GM21367 (cell line): ENCODE measurements around the gene SYNPR.

Experiments used
- ATAC-seq: cut with Tn5 transposase; IDR thresholded peaks from one replicate; pipeline ENCODE4 v1.9.1; 2021; ENCODE audit not compliant: unreplicated experiment

SYNPR gene

DNA sequence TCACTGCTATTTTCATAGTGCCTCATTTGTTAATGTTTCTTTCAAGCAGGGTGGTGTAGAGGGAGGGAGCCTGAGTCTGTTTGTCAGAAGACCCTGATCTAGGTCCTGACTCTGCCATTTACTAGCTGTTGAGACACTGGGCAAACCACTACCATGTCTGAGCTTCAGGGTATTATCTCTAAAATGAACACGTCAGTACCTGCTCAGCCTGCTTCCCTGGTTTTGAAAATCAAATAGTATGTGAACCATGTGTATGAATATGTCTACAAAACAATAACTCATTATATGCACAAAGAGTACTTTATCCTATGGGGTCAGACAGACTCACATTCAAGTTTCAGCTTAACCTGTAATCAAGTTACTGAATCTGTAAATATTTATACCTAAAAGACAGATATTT lies 25.1 kb downstream of the SYNPR start:
- ATAC-seq: no peak

DNA sequence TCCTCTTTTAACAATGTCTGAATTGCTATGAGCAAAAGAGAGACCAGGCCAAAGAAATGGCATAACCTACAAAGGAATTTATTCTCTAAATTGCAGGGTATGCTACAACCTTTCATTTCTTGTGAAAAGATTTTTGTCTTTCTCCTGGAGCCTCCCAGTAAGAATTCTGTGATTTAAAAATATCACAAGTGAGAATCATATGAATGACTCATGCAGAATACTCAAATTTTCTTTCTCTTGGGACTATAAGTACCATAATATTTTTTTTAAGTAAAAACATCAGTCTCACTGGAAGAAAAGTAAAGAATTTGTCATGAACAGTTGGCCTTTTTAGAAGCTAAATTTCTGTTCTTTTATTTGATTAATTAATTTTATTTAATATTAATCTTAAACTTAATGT lies 26.3 kb downstream of the SYNPR start:
- ATAC-seq: no peak

DNA sequence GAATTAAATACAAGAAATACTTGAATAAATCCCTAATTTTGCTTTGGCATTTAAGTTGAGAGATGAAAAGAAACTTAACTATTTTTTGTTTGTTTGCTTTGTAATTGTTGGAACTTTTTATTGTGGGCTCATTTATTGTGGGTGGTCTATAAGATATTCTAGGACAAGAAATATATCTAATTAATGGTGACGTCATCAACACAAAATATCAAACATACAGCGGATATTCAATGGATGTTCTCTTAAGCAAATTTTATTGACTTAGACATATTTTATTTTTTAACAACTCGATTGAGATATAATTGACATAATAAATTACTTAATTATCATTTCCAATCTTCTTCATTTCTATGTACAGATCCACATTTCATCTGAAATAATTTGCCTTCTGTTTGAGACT lies 30.0 kb downstream of the SYNPR start:
- ATAC-seq: no peak

DNA sequence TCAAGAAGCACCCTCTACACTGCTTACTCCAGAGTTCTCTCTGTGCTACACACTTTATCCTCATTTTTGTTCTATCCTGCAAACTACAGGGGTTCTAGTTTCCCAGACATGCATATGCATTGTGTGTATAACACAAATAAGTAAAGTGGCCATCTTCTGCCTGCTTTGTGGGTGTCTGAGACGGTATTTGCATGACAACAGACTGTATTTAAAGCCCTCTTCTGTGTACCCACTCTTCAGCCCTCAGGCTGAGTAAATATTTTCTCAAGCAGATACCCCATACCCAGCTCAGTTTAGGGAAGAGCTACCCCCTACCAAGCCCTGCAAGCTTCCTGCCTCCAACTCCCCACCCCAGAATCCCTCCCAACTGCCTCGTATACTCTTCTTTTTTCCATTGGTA lies 31.7 kb downstream of the SYNPR start:
- ATAC-seq: no peak

DNA sequence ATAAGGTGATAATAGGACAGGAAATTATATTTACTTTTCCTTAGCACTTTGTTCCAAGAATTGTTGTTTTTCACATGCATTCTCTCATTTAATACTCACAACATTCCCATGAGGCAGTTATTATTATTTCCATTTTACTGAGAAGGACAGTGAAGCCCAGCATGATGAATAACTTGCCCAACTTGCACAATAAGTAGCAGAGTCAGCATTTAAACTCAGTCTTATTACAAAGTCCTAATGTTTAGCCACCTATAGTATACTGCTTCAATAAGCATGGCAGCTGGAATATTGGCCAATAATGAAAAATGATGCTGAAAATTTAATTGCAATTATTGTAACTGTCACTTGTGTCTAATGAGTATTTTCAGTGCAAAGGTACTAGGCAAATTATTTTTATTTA lies 45.7 kb downstream of the SYNPR start:
- ATAC-seq: no peak

DNA sequence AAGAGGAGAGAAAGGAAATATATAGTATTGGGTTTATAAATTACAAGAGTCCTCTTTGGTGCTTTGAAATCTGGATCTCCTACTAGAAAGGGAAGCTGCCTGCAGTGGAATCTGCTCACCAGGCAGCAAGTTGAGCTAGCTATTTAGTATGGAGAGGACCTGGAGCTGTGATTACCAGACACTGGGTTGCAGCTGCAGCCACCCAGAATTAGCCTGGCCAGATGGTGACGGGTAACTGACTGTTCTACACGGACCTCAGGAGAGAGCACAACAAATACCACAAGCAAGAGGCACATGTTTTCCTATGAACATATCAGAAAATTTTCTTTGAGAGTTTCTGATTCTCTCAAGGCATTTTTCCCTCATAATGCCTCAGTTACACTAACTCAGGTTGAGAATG lies 46.5 kb downstream of the SYNPR start:
- ATAC-seq: no peak

DNA sequence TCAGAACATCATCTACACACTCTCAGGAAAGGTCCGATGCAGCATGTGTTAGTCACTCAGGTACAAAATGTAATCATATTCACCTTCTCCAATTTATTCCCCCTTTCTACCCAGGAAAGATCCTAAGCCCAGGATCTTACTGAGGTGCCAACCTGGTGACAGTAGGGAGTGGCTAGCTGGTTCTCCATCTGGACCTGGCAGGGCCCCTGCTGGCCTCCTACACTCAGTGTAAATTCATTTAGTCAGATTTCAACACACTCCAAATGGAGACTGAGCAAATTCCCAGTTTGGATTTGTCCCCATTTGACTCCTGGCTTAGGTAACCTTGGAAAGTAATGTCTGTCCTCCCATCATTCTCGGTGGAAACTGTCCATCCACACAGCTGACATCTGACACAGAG lies 47.3 kb downstream of the SYNPR start:
- no peak for ATAC-seq

DNA sequence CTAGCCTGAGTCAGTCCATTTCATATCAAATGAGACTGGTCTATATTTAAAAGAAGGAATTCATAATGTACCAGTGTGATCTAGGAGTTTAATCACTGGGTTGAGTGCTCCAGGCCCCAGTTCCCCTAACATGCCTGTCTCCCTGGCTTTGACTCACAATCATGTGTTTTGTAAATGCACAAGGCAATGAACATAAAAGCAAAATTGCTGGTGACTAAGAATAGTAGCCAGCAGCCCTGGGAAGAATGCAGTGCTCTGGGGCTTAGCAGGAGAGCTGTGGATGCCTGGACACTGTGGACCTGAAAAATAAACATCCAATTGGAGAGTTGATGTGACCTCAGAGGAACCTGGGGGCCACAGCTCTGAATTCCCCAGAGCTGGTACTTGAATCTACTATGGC lies 50.3 kb downstream of the SYNPR start:
- ATAC-seq: no peak

DNA sequence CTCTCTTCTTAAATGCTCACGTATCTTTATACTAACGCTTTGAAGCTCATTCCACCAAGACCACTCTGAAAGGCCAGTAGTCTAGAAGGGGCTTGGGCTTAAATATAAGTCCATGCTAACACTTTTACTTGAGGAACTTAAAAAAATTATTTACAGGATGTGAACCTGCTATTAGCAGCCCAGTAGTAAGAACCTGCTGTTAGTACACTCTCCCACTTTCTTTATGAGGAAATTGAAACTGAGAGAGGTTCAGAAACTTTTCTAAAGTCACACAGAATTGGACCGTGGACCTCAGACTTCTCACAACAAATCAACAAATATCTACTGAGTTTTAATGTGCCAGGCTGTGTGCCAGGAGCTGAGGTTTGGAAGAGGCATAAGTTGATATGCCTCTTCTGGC lies 53.4 kb downstream of the SYNPR start:
- no peak for ATAC-seq

DNA sequence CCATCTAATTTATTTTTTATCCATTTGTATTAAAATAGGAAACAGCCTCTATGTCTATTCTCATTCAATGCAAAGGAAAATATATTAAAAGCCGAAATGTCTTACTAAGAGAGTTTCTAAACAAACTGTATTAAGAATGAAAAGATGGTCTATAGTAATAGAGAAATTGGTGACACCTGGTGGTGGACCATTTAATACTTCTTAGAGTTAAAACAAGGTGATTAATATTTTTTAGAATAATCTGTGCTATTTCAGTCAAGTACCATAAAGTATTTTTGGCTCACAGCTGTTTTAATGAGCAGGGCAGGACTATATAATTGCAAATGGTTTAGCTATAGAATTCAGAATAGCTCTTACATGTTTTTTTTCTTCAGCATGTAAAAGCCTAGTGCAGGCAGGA lies 55.7 kb downstream of the SYNPR start:
- no peak for ATAC-seq

DNA sequence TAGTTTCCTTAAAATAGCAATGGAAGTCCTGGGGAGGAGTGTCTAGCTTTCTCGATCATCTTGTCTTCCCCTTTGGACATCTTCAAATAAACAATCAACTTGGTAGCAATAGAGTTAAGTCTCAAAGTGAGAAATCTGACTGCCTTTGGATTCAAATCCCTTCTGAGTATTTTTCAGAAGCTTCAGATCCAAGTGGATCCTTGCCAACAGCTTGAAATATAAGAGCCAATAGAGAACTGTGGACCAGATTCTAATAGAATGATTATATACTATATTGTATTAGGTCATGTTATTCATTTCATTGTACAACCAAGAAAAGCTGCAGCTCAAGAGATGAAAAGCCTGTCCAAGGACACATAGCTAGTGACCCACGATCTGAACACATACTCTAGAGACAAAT lies 60.2 kb downstream of the SYNPR start:
- no peak for ATAC-seq

DNA sequence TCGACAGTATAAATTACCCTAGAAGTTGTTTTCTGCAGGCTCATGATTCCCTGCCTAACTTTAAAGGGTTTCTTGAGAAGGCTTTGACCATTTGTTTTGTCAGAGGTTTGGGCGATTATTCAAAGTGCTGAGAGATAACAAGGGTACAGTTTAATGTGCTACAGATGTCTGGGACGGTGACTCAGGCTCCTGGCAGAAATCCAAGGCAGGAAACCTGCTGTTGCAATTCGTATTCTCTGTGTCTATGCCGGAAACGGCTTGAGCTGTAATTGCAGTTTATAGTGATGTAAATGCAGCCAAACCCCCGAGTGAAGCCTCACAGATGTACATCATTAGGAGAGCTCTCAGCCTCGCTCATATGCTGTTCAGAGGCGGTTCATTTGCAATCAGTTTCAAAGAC lies 65.6 kb downstream of the SYNPR start:
- no peak for ATAC-seq

DNA sequence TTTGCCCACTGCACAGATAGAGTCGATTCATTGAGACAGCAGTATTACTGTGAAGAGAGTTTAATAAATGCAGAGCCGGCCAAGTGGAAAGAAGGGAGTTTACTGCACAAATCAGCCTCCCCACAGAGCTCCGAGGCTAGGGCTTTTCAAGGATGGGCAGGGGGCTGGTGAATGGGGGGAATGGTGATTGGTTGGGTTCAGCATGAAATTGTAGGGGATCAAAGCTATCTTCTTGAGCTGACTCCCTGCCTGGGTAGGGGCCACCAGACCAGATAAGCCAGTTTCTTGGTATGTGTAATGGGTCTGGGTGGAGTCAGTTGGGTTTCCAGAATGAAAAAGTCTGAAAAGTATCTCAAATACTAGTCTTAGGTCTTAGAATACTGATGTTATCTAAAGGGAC lies 66.6 kb downstream of the SYNPR start:
- ATAC-seq: no peak

DNA sequence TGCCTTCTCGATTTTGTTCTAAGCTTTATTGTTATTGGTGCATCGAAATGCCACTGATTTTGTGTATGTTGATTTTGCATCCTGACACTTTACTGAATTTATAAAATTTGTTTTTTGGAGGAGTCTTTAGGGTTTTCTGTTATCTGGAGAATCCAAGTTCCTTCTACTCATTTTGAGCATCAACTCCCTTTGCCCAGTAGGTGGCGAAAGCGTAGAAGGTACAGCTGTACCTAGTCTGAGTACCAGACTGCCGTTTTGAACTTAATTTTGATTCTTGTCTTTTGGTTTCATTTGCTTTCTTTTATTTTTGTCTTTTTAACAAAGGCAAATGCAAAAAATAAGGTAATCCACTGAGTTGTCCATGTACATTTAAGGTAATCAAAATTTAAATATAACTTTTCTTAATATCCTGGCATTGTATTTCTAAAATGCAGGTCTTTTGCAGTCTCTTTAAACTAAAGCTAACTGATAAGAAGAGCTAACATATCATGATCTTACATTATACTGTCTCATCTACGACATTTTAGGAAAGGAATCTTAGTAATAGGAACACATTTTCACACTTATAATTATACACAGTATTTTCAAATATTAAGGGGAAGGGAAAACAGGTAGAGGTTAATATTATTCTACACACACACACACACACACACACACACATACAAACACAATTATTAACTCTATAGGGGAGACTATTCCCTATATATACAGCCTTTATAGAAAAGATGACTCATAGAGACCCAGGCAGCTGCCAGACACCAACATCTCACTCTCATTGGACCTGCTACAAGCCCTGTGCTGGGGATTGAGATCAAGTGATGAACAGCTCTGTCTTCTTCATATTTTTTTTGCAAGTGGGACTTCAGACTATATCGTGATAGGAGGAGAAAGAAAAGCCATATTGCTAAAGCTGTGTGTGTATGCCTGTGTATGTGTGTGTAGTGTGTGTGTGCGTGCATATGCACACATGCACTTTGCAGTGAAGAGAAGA lies 71.8 kb downstream of the SYNPR start:
- ATAC-seq: peak; percentile 88

DNA sequence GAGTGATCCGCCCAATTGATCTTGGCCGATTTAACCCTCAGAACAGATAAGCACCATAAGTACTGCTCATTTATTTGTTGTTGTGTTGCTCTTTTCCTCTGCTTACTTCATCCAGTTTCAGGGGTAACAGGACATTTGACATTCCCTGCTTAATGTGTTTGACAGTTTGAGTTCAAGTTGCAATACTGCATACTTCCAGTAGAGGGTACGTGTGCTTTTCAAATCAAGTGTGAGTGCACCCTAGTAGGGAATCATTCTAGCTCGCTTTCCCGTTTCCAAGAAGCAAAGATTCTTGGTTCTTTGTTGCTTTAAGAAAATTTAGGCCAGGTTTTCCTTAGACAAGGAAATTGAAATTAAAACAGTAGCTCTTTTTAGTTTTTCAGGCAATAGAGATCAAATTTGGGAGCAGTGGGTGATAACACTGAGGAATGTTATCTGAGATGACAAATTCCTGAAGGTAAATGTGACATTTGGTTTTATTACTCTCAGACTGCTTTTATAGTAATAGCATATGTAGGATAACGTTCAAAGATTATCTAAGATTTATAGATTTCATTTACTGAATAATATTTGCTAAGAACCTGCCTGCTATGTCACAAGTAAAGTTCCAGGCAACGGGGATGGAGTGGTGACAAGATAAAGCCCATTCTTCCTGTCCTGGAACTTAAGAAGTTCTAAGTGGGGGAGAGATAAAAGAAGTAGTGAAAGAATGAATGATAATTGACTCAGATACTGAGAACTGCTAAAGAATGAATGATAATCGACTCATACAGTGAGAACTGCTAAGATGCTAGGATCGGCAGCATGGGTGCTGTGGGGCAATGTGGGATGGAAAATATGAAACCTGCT lies 73.3 kb downstream of the SYNPR start:
- ATAC-seq: peak; percentile 77

DNA sequence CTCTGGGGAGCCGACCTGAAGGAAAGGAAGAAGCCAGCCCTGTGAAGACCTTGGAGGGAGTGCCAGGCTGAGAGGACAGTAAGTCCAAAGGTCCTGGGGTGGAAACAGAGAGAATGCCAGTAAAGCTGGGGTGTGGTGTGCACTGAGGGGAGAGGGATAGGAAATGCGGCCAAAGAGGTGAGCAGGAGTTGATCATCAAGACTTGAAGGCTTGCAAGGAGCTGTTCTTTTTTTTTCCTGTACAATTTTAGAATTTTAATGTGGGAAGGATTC lies 73.8 kb downstream of the SYNPR start:
- ATAC-seq: no peak

DNA sequence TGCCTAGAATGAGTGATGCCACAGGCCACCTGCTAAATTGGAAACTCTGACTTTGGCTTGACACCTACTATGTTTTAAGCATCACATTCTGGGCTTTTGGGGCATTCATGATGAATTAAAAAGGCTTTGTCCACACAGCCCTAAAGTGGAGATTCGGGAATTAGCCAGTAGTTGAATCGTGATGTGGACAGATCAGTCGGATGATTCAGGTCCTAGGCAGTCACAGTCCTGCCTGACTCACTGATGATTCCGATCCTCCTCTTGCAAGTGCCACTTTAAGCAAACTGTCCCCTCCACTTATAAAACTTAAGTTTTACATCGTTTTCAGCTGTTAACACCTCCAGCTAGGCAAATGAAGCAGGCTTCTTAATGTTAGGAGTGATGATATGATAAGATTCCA lies 75.3 kb downstream of the SYNPR start:
- ATAC-seq: no peak

DNA sequence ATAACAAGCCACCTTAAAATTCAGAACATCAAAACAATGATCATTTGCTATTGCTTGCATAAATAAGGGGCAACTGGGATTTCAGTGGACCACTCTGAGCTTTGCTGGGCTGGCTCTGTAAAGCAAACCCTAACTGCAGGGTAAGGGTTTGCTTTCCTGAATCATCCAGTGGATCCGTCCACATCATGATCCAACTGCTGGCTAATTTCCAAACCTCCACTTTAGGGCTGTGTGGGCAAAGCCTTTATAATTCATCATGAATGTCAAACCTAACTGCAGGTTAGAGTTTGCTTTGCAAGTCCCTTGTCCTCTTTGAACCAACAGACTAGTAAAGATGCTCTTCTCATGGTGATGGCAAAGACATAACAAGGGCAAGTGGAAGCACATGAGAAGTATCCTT lies 76.1 kb downstream of the SYNPR start:
- no peak for ATAC-seq

DNA sequence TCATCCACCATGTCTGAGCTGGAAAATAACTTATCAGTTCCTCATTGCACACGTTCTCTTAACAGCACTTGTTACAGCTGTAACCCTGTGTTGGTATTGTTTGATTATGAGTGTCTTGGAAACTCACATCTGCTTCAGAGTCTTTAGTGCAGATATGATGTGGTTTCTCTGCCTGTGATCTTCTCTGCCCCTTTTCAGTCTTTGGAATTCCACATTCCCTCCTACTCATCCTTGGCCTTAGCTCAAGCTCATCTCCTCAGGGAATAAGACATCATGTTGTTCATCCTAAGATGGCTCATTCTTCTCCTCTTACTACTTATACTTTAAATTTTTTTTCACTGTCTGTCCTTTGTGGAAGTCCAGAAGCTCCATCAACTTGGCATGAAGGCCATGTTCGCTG lies 77.7 kb downstream of the SYNPR start:
- ATAC-seq: no peak

DNA sequence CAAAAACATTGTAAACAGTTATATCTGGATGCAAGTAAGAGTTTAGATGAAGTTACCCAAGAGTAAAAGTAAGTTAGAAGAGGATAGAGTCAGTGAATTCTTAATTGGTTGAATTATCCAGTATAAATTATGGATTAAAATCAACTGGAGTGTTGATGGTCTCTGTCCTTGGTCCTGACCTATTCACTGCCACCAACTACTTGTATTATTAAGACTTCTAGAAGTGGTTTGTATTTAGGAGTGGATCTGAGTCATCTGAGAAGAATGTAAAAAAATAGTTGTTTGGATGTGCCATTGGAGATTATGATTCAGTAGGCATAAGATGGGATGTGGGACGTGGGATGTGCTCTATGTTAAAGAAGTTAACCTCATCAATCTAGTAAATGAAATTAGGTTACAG lies 86.4 kb downstream of the SYNPR start:
- ATAC-seq: no peak

DNA sequence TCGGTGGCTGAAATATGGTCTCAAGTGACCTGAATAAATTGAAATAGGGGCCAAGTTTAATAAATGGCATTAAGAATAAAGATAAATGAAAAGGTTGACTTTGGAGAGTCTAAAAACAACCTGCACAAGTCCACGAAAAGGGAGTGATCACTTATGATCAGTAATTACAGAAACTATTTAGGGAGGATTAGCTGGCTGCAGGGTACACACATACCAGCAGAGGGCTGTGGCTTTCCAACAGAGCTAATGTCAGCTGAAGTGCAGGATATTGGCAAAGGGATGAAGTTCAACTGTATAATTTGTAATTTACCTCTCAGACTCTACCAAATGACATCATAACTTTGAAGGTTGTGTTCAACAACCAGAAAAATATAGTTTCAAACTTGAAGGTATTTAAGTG lies 86.8 kb downstream of the SYNPR start:
- ATAC-seq: no peak

DNA sequence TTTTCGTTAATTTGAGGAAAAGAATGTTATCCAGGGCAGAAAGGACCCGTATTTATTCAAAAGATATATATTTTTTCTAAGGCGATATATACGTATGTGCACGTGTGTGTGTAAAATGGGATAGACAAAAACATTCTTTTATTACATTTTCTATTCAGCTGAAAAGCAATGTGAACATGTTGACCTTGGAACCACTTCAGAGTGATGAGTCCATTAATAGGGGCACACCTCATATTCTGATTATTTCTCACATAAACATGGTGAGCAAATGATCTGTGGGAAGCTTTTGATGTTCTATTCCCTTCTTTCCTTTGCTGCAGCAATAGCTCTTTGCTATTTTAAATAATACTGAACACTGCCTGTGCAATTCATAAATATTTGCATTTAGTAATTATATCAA lies 87.6 kb downstream of the SYNPR start:
- ATAC-seq: no peak
